NCI-H1694 (cell line): ENCODE results near the gene PDCD6IP.

ENCODE experiments used
- DNase-seq: peaks from one replicate; lab custom pipeline; 2025; lab: John Stamatoyannopoulos, UW

PDCD6IP gene

DNA sequence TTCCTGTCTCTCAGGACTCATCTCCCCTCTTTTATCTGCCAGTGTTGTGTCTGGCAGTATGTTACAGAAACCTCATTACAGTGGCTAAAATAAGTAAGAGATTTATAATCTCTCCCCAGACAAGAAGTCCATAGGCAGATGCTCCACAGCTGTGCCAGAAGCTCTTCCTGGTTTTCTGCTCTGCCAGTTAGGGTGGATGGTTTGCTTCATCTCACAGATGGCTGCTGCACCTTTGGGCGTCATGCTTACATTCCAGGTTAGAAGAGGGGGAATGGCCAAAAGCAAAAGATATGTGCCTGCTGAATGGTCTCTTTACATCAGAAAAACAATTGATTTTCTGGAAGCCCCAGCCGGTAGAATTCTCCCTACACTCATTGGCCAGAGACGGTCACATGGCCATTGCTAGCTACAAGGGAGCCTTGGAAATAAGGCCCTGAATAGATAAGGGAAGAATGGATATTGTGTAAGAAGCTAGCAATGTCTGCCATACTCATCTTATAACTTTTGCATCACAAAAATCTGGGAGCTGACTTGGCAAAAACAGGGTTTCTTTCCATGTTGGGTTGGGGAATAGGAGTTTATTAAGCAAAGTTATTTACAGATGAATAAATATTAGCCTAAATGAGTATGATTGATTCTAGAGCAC lies 91.1 kb downstream of the PDCD6IP start:
- no peak for DNase-seq

DNA sequence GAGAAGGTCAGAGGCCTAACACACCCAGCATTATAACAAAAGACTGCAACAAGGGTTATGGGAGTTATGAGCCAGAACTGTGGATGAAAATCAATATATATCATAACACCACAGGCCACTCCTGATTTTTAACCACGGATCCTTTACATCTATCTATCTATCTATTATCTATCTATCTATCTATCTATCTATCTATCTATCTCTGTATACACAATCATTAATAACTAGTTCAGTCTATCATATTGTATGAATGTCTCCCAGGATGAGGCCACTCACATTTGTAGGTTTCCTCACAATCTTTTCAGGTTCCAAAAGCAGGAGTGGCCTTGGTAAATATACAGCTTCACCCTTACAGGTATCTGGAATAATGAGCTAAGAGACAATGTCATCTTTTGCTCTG lies 94.2 kb downstream of the PDCD6IP start:
- no peak for DNase-seq

DNA sequence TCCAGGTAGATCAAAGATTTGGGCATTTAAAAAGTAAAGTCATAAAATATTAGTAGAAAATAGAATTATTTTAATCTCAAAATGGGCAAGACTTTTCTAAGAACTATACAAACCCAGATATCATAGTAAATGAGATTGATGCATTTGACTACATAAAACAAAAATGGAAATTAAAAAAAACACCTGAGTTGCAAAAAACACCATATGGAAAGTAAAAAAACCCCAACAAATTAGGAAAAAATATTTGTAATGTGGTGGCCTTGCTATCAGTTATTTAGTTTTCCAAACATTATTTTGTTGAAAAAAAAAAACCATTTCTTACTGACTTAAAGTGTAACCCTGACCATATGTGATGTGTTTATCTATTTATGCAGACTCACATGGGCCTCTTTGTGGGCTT lies 97.2 kb downstream of the PDCD6IP start:
- no peak for DNase-seq

DNA sequence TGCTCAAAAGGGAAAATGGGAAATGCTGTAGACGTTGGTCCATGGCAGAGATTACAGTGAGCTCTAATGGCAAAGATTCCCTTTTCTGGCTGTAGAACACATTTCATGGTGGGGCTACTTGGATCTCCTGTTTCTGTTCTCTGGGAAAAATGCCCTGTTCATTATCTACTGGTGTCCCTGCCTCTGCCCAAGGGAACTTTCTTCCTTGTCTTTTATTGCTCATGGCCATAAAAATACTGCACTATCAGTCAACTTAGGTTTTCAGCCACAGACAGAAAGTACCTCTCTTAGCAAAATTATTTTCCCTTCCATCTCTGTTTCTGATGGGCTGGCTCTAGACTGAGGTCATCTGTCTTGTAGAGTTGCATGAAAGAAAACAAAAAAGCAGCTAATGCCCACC lies 98.9 kb downstream of the PDCD6IP start:
- no peak for DNase-seq

DNA sequence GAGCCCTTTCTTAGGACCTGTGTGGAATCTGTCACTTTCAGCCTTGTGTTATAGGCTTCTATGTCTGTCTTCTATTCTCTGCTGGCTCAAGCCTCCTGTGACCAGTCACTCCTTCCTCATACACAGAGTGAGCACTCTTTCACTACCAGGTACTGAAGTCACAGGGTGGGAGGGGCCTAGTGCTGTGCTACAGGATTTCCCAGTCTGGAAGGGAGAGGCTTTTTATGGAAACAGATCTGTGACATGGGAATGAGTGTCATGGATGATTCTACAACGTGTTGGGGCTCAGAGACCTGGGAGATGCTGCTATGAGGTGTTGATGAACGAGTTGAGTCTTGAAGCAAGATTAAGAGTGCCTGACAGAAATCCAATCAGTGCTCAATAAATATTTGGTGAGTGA lies 100.5 kb downstream of the PDCD6IP start:
- DNase-seq: no peak

DNA sequence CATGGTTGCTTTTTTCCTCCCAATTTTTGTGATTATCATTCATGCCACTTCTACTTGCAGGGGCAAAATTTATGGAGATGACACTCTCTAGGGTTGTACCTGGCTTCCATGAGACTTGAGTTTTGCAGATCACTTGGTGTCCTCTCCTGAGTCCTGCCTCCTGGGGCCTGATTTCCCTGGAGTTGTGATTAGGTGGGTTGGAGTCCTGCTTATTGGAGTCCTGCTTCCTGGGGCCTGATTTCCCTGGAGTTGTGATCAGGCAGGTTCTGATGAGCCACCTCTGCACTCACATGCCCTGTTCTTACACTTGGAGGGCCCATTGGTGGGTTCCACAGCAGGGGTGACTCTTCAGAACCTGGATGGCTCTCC lies 102.0 kb downstream of the PDCD6IP start:
- no peak for DNase-seq

DNA sequence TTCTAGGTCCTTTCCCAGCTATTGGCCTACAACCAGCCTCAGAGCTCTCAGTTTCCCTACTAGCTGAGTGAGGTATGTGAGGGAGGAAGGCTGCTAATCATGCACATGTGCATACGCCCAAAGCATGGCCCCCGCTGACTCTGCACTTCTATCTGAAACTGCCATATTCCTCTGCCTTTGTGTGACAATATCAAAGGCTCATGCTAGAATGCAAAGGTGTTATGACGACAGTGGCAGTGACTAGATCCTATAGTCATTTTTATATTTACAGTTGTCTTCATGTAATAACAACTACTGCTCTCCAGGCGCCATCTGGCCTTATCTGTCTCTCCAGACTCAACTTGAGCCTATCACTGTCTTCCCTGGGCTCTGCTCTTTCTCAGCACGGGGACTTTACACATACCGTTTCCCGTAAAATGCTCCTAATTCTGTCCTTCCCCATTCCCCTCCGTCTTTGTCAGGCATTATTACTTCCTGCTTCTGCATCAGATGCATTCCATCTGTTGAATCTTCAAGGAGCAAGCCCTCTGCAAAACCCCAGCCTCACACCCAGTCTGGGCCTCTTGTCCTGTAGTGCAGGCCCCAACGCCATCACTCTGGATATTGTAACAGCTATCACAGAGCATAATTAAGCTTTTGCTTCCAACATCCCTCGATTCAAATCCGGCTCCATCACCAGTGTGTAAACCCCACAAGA lies 102.5 kb downstream of the PDCD6IP start:
- no peak for DNase-seq

DNA sequence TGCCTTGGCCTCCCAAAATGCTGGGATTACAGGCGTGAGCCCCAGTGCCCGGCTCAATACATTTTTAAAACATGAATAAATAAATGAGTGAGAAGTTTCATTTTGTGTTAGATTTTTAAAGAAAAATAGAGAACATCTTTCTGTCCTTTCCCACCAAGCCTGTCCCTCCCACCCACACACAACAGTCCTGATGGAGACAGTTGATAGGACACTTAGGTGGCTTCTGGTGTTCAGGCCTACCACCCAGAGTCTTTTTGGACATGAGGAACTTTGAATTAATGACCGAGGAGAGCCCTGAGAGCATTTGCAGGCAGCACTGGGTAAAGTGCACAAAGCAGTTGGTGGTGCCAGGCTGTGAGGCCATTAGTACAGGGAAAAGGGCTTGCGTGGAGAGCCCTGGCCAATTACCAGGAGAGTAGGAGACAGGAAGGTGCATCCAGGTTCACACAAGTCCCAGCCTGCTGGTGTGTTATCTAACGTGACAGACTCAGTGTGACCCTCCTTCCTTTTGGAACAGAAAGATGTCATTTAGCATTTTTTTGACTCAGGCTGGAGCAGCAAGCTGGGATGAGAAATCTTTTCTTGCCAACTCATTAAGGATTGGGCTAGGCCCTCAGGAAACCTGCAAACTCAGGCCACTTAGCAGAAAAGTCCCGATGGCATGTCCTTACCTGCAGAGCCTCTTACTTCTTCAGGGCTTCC lies 103.6 kb downstream of the PDCD6IP start:
- DNase-seq: no peak

DNA sequence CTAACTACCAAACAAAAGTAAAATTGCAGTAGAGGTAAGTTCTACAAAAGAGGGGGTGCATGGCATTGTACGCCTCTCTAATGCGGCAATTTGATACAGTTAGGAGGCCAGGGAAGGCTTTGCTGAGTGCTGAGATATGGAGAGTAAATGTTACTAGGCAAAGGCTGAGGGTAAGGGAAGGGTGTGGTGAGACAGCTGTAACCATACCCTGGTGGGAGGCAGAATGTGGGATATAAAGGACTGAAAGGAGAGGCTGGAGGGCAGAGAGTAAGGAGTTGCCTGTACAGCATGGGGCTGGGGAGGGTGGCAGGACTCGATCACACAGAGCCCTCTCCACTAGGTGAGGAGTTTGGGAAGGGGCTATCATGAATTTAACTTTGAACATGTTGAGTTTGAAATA lies 106.3 kb downstream of the PDCD6IP start:
- no peak for DNase-seq

DNA sequence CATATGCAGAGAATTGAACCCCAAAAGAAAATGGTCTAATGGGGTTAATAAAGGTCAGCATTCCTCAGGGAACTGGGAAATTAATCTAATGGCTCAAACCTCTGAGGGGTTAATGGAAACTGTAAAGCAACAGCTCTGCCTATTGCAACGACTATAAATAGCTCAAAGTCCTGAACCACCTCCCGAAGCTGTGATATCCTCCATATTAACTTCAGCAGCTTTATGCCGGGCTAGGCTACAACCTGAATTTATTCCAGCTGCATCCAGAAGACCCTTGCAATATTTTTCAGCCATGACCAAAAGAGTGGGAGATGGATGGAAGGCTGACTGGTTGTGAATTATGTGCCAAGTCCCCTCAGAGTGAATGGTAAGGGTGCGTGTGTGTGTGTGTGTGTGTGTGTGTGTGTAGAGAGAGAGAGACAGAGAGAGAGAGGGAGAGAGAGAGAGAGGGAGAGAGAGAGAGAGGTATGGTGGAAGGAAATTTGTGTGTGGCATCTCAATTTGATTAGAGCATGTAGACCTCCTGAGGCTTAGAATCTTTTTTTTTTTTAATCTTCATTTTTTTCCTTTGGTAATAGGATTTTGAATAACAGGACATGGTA lies 109.9 kb downstream of the PDCD6IP start:
- DNase-seq: no peak

DNA sequence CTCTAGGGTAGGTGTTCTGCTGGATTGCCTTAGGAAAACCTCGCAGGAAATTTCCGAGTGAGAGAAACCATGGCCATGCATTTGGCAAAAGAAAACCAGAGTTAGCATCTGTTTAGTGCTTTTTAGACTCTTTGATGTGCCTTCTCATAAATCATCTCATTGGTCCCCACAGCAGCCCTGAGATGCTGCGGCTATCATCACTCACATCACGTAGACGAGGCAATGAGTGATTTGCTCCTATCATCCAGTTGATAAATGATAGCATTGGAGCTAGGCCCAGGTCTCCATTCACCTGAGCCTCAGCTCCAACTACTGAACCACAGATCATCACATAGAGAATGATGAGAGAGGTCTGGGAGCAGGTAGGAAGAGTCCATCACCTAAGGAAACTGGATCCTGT lies 111.1 kb downstream of the PDCD6IP start:
- DNase-seq: no peak

DNA sequence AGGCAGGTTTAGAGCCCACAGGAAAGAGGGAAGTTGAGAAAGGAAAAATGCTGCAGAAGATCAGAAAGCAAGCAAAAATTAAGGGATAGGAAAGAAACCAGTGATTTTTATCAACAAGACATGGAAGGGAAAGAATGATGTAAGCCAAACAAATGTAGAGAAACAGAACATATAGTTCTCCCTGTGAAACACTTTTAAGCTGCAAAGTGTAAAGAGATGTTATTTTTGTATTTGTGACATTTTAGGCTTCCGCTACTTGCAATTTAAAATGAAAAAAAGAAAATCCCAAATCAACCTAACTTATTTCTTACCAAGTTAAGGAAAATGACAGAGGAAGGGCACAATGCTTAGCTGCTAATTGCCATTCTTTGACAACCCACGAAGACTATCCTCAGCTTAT lies 111.6 kb downstream of the PDCD6IP start:
- no peak for DNase-seq

DNA sequence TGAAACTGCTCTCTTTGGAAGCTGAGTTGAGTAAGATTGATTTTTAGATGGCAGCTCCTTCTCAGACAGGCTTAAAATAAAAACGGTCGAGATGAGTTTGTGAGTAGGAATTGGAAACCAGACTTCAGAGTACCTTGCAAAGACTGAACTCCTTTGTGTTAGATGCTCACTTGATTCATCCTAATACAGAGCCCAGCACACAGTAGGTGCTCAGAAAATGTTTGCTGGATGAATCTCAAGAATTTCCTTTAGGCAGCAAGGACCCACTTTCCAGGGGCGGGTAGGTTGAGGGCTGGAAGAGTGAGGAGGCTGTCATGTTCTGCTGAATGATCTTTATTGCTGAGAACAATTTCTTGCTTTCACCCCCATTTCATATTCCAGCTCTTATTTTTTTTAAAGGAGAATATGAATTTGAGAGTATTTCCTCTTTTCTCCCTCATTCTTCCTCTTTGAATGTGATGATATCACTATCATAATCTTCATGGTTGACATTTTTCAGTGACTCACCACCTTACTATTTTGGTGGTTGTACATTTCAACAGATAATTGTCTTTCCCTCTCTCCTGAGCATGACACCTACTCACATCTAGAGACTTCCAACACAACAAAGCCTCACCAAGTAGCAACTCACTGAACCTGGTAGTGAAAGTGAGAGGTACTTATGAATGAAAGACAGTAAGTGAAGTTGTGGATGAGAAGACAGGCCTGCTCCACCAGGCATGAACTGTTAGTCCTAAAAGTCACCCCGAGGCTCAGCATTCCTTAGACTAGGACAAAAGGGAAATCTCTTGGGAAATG lies 113.3 kb downstream of the PDCD6IP start:
- DNase-seq: no peak

DNA sequence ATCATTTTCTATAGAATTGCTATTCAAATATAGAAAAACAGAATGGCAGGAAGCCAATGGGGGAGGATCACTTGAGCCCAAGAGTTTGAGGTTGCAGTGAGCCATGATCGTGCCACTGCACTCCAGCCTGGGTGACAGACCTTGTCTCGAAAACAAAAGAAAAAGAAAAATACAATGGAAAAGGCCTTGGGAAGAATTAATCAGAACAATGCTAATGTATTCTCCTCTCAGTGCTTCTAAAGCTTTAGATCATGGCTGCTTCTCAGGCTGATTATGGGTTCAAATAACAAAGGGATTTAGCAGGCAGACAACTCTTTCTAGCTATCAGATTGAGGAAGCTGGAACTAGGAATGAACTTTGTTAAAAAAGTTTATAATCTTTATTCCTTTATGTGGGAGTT lies 115.8 kb downstream of the PDCD6IP start:
- no peak for DNase-seq

DNA sequence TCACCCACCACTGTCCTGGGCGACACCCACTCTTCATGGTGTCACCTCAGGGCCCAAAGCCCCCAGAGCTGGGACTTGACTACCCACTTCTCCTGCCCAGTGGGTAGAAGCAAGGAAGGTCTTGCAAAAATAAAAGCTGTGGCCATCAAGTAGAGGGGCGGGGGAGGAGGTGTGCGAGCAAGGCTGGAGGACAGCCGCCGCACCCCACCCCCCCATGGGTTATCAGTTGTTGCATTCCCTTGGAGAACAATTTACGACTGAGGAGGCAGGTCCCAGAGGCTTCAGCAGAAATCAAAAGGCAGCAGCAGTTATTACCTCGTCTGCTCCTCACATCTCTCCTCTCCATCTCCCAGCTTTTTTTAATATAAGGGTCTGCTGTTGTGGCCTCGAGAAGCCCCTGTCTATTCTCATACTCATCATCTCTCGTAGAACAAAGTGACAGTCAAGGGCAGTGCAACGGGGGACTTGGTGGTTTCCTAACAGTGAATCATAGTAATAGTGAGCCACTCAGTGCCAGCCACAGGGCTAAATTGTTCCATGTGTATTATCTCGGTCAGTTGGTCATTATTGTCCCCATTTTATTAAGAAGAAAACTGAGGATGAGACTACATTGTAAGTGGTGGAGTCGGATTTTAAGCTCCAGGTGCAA lies 116.4 kb downstream of the PDCD6IP start:
- no peak for DNase-seq

DNA sequence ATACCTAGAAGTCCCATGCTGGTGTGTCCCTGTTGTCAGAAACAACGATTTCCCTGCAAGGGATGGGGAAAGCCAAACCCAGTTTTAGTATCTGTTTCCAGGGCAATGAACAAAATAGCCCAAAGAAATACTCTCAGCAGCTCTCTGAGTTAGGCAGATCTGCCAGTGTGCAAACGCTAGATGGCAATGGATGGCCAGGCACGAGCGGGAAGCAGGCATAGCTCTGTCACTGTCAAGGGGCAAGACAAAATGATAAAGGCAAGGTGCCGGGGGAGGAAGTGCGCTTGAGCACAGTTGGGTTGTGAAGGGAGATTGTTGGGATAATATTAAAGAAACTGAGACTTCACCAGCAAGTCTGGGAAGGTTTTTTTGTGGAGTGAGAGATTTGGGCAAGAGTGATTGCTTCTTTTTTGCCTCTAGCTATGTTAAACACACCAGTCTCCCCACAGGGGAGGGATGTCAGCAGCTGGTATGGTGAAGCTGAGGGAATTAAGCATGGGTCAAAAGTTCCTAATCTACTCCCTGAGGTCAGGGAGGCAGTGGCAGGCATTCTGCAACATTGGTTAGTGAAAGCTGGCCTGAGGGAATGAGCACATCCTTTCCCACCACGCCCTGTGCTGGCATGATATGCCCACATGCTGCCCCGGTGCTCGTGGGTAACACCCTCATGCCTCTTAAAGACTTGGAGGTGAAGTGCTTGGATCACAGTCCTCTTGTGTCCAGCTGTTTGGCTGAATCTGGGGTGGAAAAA lies 117.5 kb downstream of the PDCD6IP start:
- no peak for DNase-seq

DNA sequence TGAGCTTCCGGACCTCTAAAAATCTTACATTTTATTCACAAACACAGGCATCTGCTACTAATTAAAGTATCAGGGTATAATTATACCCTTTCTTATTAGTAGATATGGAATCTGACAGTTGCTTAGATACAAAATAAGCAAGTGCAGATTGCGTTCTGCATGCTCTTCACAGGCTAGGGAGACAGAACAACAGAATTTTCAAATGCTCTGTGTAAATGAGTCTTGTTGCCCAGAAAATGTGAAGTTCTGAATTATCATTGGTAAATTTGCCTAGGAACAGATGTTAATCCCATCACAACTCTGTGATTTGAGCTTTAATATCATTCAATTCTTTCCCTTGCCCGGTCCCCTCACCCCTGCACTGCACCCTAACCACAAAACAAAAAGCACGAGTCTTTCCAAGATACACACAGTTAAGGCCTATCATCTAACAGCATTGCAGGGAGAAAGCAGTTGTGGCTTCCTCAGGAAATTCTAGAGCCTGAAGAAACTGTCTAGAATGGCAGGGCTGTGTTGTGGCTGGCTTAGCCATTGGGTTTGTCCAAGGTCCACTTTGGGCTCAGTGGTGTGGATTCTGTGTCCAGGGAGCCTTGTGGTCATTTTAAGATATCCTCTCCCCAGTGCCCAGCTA lies 119.8 kb downstream of the PDCD6IP start:
- no peak for DNase-seq
